Prostate gland (tissue), 2 donors: Measurements from ENCODE around the gene DLGAP1. TPM values are rescaled to one million over a fixed set of nuclear protein-coding genes. Genes with fewer than 3 reads are reported as not detected.

Experiments
- DNase-seq: peaks from one replicate; pipeline ENCODE4 v3.0.0-alpha.2; 2019; ENCODE audit warnings: low spot score
- H3K27ac ChIP-seq, 2 donors: fragments of 200-600 bp; sonication (generic); 2 replicates each; pipeline ENCODE4 v1.5.1; 2017 to 2019
- H3K27me3 ChIP-seq: fragments of 200-600 bp; sonication (generic); replicated peaks from 2 replicates; pipeline ENCODE4 v1.5.1; 2019; ENCODE audit not compliant: insufficient read depth
- H3K36me3 ChIP-seq, 2 donors: fragments of 200-600 bp; sonication (generic); 1 replicate in 1 of 2; 2 replicates in 1 of 2; pipeline versions ENCODE4 v1.5.1 to v1.8.1; 2017 to 2019
- H3K4me1 ChIP-seq: fragments of 200-600 bp; sonication (generic); replicated peaks from 2 replicates; pipeline ENCODE4 v1.5.1; 2019
- H3K4me3 ChIP-seq, 2 donors: fragments of 200-600 bp; sonication (generic); 2 replicates each; pipeline ENCODE4 v1.5.1; 2017 to 2019
- H3K9me3 ChIP-seq: fragments of 200-600 bp; sonication (generic); 2 replicates; pipeline ENCODE4 v1.5.1; 2017
- CTCF ChIP-seq, 4 experiments: fragments of 200-600 bp in 2 of 4; fragments of 450-650 bp in 2 of 4; sonication (generic) in 2 of 4; IDR thresholded peaks; 1 replicate in 3 of 4; 2 replicates in 1 of 4; pipeline ENCODE4 v1.5.1; 2016 to 2019; ENCODE audit warnings: antibody characterized with exemption in 4 of 4, mild to moderate bottlenecking in 2 of 4, moderate library complexity in 2 of 4
- POLR2A ChIP-seq: fragments of 450-650 bp; IDR thresholded peaks from one replicate; pipeline ENCODE4 v1.6.1; 2016; ENCODE audit warnings: antibody characterized with exemption, mild to moderate bottlenecking
- POLR2AphosphoS5 ChIP-seq: sonication (generic); formaldehyde crosslinking; IDR thresholded peaks from one replicate; pipeline ENCODE4 v1.6.1; 2017; ENCODE audit warnings: antibody characterized with exemption
- WGBS: methylation state at CpG from one replicate; pipeline ENCODE4 v1.1.5; 2018; 5-methylcytosine and 5-hydroxymethylcytosine counted together
- intact Hi-C: fragments of 100-400 bp; cut with DNase I; formaldehyde crosslinking; loops from one replicate; pipeline ENCODE4 v1.14.2; 2022
- total RNA-seq, 2 donors: library from RNA; depleted of rRNA; stranded (reverse); fragments of >200 nt; gene quantifications; one replicate each; pipeline ENCODE4 v1.1.0, GENCODE V29; 2016

Gene DLGAP1
- total RNA-seq, 2 donors from 2014 or later, result 42.2 to 66.7 TPM

DNA sequence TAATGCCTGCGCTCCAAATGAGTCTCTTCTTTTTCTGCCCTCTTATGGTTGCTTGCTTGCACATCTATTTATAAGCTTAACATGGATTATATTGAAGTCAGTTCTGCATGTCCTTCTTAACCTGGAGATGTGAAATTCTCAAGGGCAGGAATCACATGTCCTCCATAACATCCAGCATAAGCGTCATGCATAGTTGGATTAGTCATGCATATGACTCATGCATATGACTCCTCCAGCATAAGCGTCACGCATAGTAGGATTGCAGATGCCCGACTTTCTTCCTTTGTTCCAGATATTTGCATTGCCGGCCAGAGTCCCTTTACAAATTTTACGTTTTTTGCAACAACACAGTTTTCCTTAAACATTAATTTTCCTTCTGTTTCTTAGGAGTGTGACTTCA is 696.6 kb downstream of the DLGAP1 start:
- H3K27ac ChIP-seq, result no peak overlapping the region
- no peak for DNase-seq
- no peaks in the 10 kb centered on the region for H3K27me3 ChIP-seq
- H3K9me3 ChIP-seq, result no peaks in the 10 kb centered on the region
- H3K36me3 ChIP-seq, result no peaks in the 10 kb centered on the region
- WGBS, result 90% methylated on average over 7 of the region's 7 CpGs
- H3K4me1 ChIP-seq, result no peaks in the 10 kb centered on the region
- TF ChIP-seq CTCF (IDR thresholded peaks at IDR 0.05), result no peak
- TF ChIP-seq POLR2A, result no peak
- no peak for TF ChIP-seq POLR2AphosphoS5
- intact Hi-C loops, result no loop called here
- H3K4me3 ChIP-seq, result no peak overlapping the region

- H3K27ac ChIP-seq, result no peak overlapping the region
- H3K9me3 ChIP-seq, result no peaks in the 10 kb centered on the region
- intact Hi-C loops, result no loop called here
- H3K36me3 ChIP-seq, result no peaks in the 10 kb centered on the region
- H3K4me1 ChIP-seq, result no peaks in the 10 kb centered on the region
- no peak overlapping the region for H3K4me3 ChIP-seq
- TF ChIP-seq POLR2A, result no peak
- TF ChIP-seq CTCF (IDR thresholded peaks at IDR 0.05), result no peak
- TF ChIP-seq POLR2AphosphoS5, result no peak
- no peaks in the 10 kb centered on the region for H3K27me3 ChIP-seq
- 95% methylated on average over 3 of the region's 3 CpGs for WGBS
- DNase-seq, result no peak
These were observed 697.7 kb downstream of the DLGAP1 start for GRCh38 chr18:3757361-3757760.

DNA sequence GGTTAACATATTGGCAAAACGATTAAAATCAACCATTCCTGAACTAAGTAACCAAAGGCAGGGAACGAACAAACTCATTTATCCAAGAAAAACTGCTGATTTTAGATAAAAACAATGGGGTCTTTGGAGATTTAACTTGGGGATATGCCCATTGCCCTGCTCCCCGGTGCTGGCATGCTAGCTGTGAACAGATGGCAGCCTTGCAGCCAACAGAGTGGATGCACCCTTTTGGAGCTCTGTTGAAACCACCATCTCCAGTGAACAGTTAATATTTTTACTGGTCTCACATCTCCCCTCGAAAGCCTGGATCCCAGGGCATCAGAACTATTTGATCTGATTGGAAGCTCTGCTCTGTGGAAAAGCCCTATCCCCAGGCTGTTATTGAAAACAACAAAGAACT is 702.0 kb downstream of the DLGAP1 start:
- intact Hi-C loops, result no loop called here
- 61% methylated on average over 4 of the region's 4 CpGs for WGBS
- Histone ChIP-seq H3K4me3 (no peak overlapping the region), H3K36me3 (no peaks in the 10 kb centered on the region), H3K27ac (no peak overlapping the region), H3K9me3 (no peaks in the 10 kb centered on the region), H3K4me1 (no peaks in the 10 kb centered on the region), H3K27me3 (no peaks in the 10 kb centered on the region)
- DNase-seq, result no peak
- TF ChIP-seq POLR2AphosphoS5 (no peak), POLR2A (no peak), CTCF (IDR thresholded peaks at IDR 0.05) (no peak)

DNA sequence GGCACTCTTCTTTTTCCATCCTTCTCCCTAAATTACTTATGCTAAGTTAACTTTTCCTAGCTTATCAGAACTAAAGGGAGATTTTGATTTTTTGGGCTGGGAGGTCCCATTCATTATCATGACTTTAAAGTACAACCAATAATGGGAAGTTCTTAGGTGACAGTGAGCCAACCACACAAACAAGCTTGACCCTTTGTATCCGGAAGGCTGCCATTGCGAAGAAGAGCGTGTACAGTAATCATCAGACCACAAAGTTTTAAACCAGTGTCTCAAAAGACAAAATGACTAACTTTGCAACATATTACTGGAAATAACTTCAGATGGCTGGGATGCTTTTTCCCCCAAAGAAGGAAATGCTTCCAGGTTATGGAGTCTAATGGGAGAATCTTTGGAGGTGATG is 707.0 kb downstream of the DLGAP1 start:
- no peaks in the 10 kb centered on the region for H3K4me1 ChIP-seq
- no peaks in the 10 kb centered on the region for H3K27me3 ChIP-seq
- intact Hi-C loops, result no loop called here
- no peak overlapping the region for H3K4me3 ChIP-seq
- 94% methylated on average over 3 of the region's 3 CpGs for WGBS
- no peaks in the 10 kb centered on the region for H3K36me3 ChIP-seq
- DNase-seq, result no peak
- TF ChIP-seq POLR2AphosphoS5 (no peak), CTCF (IDR thresholded peaks at IDR 0.05) (no peak), POLR2A (no peak)
- H3K27ac ChIP-seq, result no peak overlapping the region
- no peaks in the 10 kb centered on the region for H3K9me3 ChIP-seq

- 71% methylated on average over 14 of the region's 14 CpGs for WGBS
- H3K4me3 ChIP-seq, result no peak overlapping the region
- no peak overlapping the region for H3K27ac ChIP-seq
- no peaks in the 10 kb centered on the region for H3K9me3 ChIP-seq
- DNase-seq, result no peak
- no peak for TF ChIP-seq POLR2A
- no peak for TF ChIP-seq POLR2AphosphoS5
- no peak for TF ChIP-seq CTCF (IDR thresholded peaks at IDR 0.05)
- H3K36me3 ChIP-seq, result no peaks in the 10 kb centered on the region
- H3K4me1 ChIP-seq, result no peaks in the 10 kb centered on the region
- intact Hi-C loops, result no loop called here
- no peaks in the 10 kb centered on the region for H3K27me3 ChIP-seq
These were observed 707.7 kb downstream of the DLGAP1 start for GRCh38 chr18:3747176-3747973.
